ENCODE data around the gene CTF1. TPM values are rescaled to one million over a fixed set of nuclear protein-coding genes. Genes with fewer than 3 reads are reported as not detected.
A peak's percentile ranks its signal among the peaks of the same experiment; 100 is the strongest.

Gene CTF1
- total and polyA plus RNA-seq, 10 of the 15 experiments (the other 5 are each of a cell fraction or from before 2014, with no cell fraction given) = 0.04 to 0.46 (median 0.11) TPM; not detected in 3

DNA sequence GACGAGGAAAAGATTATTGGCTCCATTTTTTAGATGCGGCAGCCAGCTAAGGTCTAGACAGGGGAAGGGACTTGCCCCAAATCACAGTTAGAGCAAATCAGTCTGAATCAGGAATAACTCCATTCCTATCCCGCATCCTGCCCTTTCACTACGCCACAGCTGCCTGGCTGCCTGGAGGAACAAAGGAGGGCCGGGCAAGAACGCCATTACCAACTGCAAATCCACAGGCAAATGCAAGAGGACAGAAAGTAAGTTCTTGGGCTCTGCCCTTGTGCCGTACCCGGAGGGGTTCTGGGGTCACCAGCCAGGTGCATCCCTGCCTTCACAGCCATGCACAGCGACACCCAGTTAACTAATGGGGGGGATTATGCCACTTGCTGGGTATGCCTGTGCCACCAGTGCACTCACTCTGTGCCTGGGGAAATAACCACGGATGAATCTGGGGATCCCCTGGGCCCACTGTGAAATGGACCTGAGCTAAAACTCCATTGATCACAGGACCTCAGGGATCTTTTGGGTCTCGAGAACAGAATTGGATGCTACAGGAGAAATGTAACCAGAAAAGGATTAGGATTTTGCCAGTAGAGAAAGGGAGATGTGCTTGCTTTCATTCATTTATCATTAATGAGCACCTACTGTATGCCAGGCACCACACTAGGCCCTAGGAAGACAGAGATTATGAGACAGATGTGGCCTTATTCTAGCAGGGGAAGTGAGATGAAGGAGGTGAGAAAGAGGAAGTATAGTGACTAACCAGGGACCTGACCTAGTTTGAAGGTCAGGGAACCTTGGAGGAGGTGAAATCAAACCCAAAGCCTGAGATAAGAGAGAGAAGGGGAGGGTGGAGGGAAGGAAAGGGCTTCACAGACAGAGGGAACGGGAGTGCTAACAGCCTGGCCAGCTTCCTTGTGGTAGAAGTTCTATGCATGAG lies 20.3 kb upstream of the CTF1 start:
- Histone ChIP-seq H3K9me3 (replicated peaks; ENCODE audit: control insufficient read depth, insufficient read depth, low read length) (no peaks in the 10 kb centered on the region), H3K4me1 (ENCODE audit: control insufficient read depth, insufficient read depth, low read length) (peaks cover 22% of the 10 kb centered on the region), H2AFZ (ENCODE audit: control insufficient read depth, low read depth, low read length) (no peak overlapping the region; the same call in 1 of the 2 replicates), H3K27ac (ENCODE audit: control insufficient read depth, insufficient read depth) (peak overlapping the region; percentile 93), H3K4me2 (ENCODE audit: control insufficient read depth, insufficient read depth) (peak overlapping the region; percentile 86), H3K4me3 (peak overlapping the region; percentile 76), H3K79me2 (ENCODE audit: control insufficient read depth, insufficient read depth, low read length) (peaks cover 34% of the 10 kb centered on the region), H4K20me1 (ENCODE audit: control insufficient read depth, insufficient read depth) (no peaks in the 10 kb centered on the region), H3K9ac (ENCODE audit: control insufficient read depth, insufficient read depth, low read length) (peak overlapping the region; percentile 84), H3K27me3 (replicated peaks in 1 of 2; ENCODE audit: control insufficient read depth in 2 of 2, insufficient read depth in 2 of 2, low read length in 1 of 2) (no peaks in the 10 kb centered on the region), H3K36me3 (ENCODE audit: control insufficient read depth in 2 of 2, insufficient read depth in 2 of 2, low read length in 1 of 2) (no peaks in the 10 kb centered on the region; a peak in 1 of 4 replicates)
- FAIRE-seq (peak; percentile 52), DNase-seq (ENCODE audit: low read depth, low spot score) (peak; percentile 67), ATAC-seq (peak; percentile 61)
- SMC1A ChIA-PET (ENCODE audit: uncharacterized antibody, unreplicated experiment) = interaction anchor here (1.4 to 4.6 kb wide), 3 partner anchors 9 to 32 kb away, joined by 4 to 41 read pairs (median 7); no protein-coding TSS in a partner anchor
- under 1% methylated on average over 12 of the region's 12 CpGs for WGBS (ENCODE audit: insufficient coverage, insufficient replicate concordance, low lambda C conversion rate, missing lambda C conversion rate)
- no TSS peak for BruUV-seq (replicated peaks)
- RAD21 ChIA-PET (ENCODE audit: unreplicated experiment) = interaction anchor here (0.6 to 6.3 kb wide), 3 partner anchors 25 to 580 kb away, joined by 3 to 44 read pairs (median 4); no protein-coding TSS in a partner anchor
- in situ Hi-C loops (cut with MboI) = no loop called here
- intact Hi-C loops (cut with micrococcal nuclease; ENCODE audit: unreplicated experiment) = no loop called here
- POLR2A ChIA-PET = interaction anchor here (1.4 to 3.2 kb wide), 6 partner anchors 8 to 31 kb away, joined by 3 to 16 read pairs (median 8); partner anchors contain the start of gene BCL7C
- CTCF ChIA-PET = interaction anchor here (1.0 to 2.2 kb wide), 7 partner anchors 7 to 31 kb away, joined by 4 to 9 read pairs (median 5); partner anchors contain the start of gene BCL7C
- TF ChIP-seq YY1 (IDR thresholded peaks at IDR 0.05; ENCODE audit: low read depth, low read length) = peak; percentile 58; the same call in 1 of the 2 replicates
- peak; percentile 42; the same call in 1 of the 2 replicates for TF ChIP-seq RUNX3 (IDR thresholded peaks at IDR 0.05; ENCODE audit: low read length)
- TF ChIP-seq SPI1 (IDR thresholded peaks at IDR 0.05; ENCODE audit: borderline replicate concordance, insufficient read depth, low read depth, low read length) = peak; percentile 94
- TF ChIP-seq IKZF2 (IDR thresholded peaks at IDR 0.05) = peak; percentile 75 to 79
- no peak for TF ChIP-seq FOS (IDR thresholded peaks at IDR 0.05; ENCODE audit: borderline replicate concordance, extremely low read depth, insufficient read length)
- TF ChIP-seq BACH1 (IDR thresholded peaks at IDR 0.05; ENCODE audit: borderline replicate concordance) = peak; percentile 54; the same call in 1 of the 2 replicates
- TF ChIP-seq IKZF1 (conservative IDR thresholded peaks at IDR 0.05) = peak; percentile 77; the same call in 1 of the 2 replicates
- no peak for TF ChIP-seq BCL11A (IDR thresholded peaks at IDR 0.05; ENCODE audit: low read depth, low read length)
- TF ChIP-seq DPF2 (IDR thresholded peaks at IDR 0.05) = peak; percentile 79
- TF ChIP-seq MTA2 (IDR thresholded peaks at IDR 0.05; ENCODE audit: low read depth) = peak; percentile 54; the same call in 1 of the 2 replicates
- TF ChIP-seq, protein P1, sequence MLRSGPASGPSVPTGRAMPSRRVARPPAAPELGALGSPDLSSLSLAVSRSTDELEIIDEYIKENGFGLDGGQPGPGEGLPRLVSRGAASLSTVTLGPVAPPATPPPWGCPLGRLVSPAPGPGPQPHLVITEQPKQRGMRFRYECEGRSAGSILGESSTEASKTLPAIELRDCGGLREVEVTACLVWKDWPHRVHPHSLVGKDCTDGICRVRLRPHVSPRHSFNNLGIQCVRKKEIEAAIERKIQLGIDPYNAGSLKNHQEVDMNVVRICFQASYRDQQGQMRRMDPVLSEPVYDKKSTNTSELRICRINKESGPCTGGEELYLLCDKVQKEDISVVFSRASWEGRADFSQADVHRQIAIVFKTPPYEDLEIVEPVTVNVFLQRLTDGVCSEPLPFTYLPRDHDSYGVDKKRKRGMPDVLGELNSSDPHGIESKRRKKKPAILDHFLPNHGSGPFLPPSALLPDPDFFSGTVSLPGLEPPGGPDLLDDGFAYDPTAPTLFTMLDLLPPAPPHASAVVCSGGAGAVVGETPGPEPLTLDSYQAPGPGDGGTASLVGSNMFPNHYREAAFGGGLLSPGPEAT (IDR thresholded peaks at IDR 0.05; ENCODE audit: low read depth) = peak; percentile 41; the same call in 1 of the 2 replicates
- 0 out of 2 replicates have a peak, but pooled peaks have one; percentile 14 for TF ChIP-seq FOXM1 (IDR thresholded peaks at IDR 0.05; ENCODE audit: low read depth, low read length)
- TF ChIP-seq EP300 (IDR thresholded peaks at IDR 0.05; ENCODE audit: borderline replicate concordance in 1 of 2, control insufficient read depth in 1 of 2, low read depth in 2 of 2, low read length in 2 of 2) = no peak; a peak in 1 of 4 replicates
- no peak for TF ChIP-seq GABPA (IDR thresholded peaks at IDR 0.05; ENCODE audit: low read depth)
- TF ChIP-seq HDAC2 (IDR thresholded peaks at IDR 0.05) = no peak
- TF ChIP-seq MEF2A (IDR thresholded peaks at IDR 0.05; ENCODE audit: insufficient read depth, low read depth, low read length) = peak; percentile 30; the same call in 1 of the 2 replicates
- TF ChIP-seq POLR2A (IDR thresholded peaks at IDR 0.05; ENCODE audit: low read depth, low read length) = peak; percentile 67
- peak; percentile 84 for TF ChIP-seq NBN (IDR thresholded peaks at IDR 0.05)
- TF ChIP-seq ESRRA (IDR thresholded peaks at IDR 0.05; ENCODE audit: low read length) = peak; percentile 98
- peak; percentile 56; the same call in 1 of the 2 replicates for TF ChIP-seq WRNIP1 (IDR thresholded peaks at IDR 0.05; ENCODE audit: borderline replicate concordance, low read depth, low read length)
- peak; percentile 57; the same call in 1 of the 2 replicates for TF ChIP-seq EED (IDR thresholded peaks at IDR 0.05; ENCODE audit: low read depth)
- TF ChIP-seq CBFB (IDR thresholded peaks at IDR 0.05; ENCODE audit: low read depth) = 0 out of 2 replicates have a peak, but pooled peaks have one; percentile 35
- TF ChIP-seq RAD21 (IDR thresholded peaks at IDR 0.05; ENCODE audit: insufficient read depth, low read depth, low read length) = no peak
- TF ChIP-seq LARP7 (IDR thresholded peaks at IDR 0.05) = peak; percentile 68; the same call in 1 of the 2 replicates

Data from GM12878 (cell line).